ENCODE measurements around the gene PAIP2.

PAIP2 gene

DNA sequence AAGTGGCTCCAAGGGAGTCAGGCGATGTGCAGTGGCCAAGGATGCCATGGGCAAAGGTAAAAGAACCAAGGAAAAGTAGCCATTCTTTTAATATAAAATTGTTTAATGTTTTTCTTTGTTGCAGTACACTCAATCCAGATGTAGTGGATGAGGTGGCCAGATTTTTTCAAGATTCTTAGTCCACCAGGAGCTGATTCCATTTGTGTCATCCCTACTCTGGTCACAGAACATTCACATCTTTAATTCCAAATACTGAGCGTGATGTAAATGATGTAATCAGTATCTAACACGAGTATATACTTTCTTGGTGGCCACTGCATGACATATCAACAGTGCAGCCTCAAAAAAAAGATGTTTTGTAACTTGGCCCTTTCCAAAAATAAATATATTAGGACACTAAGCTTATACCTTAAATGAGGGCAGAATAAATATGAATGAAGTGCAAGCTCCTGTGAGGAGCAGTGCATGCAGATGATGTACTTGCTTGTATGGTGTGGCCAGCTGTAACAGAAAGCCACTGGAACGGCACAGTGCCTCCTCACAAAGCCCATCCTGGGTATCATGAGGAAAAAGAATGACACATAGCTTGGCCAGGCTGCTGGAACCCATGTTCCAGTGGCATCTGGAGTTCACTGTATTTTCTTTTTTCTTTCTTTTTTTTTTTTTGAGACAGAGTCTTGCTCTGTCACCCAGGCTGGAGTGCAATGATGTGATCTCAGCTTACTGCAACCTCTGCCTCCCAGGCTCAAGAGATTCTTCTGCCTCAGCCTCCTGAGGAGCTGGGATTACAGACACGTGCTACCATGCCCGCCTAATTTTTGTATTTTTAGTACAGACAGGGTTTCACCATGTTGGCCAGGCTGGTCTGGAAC is 68.7 kb downstream of the PAIP2 start:
- Mint-ChIP-seq H3K9me3 (no peaks in the 10 kb centered on the region), H3K36me3 (ENCODE audit: low read depth) (peaks cover 19% of the 10 kb centered on the region), H3K27me3 (ENCODE audit: low read depth) (no peaks in the 10 kb centered on the region), H3K4me3 (no peak overlapping the region), H3K4me1 (peaks cover 47% of the 10 kb centered on the region), H3K27ac (no peak overlapping the region)
- TF ChIP-seq, protein P1, sequence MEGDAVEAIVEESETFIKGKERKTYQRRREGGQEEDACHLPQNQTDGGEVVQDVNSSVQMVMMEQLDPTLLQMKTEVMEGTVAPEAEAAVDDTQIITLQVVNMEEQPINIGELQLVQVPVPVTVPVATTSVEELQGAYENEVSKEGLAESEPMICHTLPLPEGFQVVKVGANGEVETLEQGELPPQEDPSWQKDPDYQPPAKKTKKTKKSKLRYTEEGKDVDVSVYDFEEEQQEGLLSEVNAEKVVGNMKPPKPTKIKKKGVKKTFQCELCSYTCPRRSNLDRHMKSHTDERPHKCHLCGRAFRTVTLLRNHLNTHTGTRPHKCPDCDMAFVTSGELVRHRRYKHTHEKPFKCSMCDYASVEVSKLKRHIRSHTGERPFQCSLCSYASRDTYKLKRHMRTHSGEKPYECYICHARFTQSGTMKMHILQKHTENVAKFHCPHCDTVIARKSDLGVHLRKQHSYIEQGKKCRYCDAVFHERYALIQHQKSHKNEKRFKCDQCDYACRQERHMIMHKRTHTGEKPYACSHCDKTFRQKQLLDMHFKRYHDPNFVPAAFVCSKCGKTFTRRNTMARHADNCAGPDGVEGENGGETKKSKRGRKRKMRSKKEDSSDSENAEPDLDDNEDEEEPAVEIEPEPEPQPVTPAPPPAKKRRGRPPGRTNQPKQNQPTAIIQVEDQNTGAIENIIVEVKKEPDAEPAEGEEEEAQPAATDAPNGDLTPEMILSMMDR (IDR thresholded peaks at IDR 0.05; ENCODE audit: unreplicated experiment in 3 of 3): no peak

DNA sequence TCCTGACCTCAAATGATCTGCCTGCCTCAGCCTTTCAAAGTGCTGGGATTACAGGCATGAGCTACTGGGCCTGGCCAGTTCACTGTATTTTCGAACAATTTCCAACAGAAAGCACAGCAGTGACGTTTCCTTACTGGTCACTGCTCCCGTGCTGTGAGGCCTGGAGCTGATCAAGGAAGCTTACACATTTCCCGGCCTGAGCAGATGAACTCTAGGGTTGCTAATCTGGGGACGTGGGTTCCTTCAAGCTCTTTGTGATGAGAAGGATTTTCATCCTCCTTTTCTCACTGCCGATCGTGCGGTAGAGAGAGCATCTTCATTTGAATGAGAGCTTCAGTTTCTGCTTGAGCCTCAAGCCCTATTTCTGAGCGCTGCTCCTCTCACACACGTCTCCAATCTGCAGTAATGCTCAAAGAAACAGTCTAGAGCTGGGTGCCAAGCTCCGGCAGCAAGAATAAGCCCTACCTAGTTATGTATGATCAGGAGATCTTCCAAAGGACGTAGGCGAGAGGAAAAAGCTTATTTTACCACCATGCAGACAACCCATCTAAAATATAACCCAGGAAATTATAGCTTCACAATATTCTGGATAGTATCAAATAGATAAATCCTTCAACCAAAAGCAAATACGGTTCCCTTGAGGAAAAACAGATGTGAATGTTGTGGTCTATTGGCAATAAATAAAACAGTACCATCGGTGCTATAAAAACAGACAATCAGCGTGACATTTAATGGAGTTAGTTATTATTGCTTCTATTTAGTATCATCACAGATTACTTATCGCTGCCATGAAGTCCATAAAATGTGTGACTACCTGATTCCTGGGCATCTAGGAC is 69.6 kb downstream of the PAIP2 start:
- H3K4me3 Mint-ChIP-seq: no peak overlapping the region
- TF ChIP-seq, protein P1 (IDR thresholded peaks at IDR 0.05; ENCODE audit: unreplicated experiment in 3 of 3): no peak
- peaks cover 19% of the 10 kb centered on the region for H3K36me3 Mint-ChIP-seq (ENCODE audit: low read depth)
- H3K4me1 Mint-ChIP-seq: peaks cover 54% of the 10 kb centered on the region
- no peaks in the 10 kb centered on the region for H3K9me3 Mint-ChIP-seq
- peak overlapping the region in 1 of 3 experiments; percentile 18 for H3K27ac Mint-ChIP-seq
- H3K27me3 Mint-ChIP-seq (ENCODE audit: low read depth): no peaks in the 10 kb centered on the region

DNA sequence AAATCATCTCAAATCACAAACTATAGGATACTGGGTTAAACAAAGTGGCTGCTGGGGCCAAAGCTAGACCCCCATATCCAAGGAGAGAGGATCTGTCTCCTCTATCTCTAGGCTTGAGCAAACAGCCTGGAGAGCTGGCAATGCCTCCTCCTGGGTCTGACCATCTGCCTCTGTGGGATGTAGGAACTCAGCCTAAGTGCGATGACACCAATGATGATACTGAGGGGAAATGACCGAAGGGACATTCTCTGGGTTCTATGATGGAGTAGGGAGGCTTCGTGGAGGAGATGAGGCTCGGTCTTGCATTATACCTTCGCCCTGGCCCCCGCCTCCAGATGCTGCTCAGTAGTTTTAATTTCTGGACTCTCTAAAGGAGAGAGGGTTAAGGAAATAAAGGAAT is 71.5 kb downstream of the PAIP2 start:
- no peaks in the 10 kb centered on the region for H3K27me3 Mint-ChIP-seq (ENCODE audit: low read depth)
- no peak overlapping the region for H3K4me3 Mint-ChIP-seq
- peak overlapping the region in 1 of 3 experiments; percentile 77 for H3K27ac Mint-ChIP-seq
- H3K36me3 Mint-ChIP-seq (ENCODE audit: low read depth): peaks cover 23% of the 10 kb centered on the region
- no peaks in the 10 kb centered on the region for H3K9me3 Mint-ChIP-seq
- peaks cover 53% of the 10 kb centered on the region for H3K4me1 Mint-ChIP-seq
- TF ChIP-seq, protein P1 (IDR thresholded peaks at IDR 0.05; ENCODE audit: unreplicated experiment in 3 of 3): no peak

DNA sequence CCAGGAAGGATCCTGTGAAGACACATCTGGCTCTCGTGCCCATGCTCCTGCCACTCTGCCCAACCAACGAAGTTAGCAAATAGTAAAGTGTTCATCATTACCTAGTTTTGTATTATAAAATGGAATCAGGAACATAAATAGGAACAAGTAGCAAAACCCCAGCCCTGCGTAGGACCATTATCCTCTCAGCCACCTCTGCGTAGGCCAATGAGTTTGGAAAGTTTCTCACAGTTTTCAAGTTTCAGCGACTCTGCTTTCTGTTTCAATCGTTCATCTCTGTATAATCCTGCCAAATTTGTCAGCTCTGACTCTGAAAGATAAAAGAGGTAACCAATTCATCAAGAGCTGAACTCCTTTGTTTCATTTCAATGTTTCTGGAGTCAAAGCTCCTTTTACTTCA is 72.3 kb downstream of the PAIP2 start:
- H3K4me3 Mint-ChIP-seq: no peak overlapping the region
- H3K36me3 Mint-ChIP-seq (ENCODE audit: low read depth): peaks cover 31% of the 10 kb centered on the region
- no peaks in the 10 kb centered on the region for H3K9me3 Mint-ChIP-seq
- no peaks in the 10 kb centered on the region for H3K27me3 Mint-ChIP-seq (ENCODE audit: low read depth)
- TF ChIP-seq, protein P1 (IDR thresholded peaks at IDR 0.05; ENCODE audit: unreplicated experiment in 3 of 3): no peak
- H3K27ac Mint-ChIP-seq: peak overlapping the region; percentile 19 to 77 (median 67)
- H3K4me1 Mint-ChIP-seq: peaks cover 61% of the 10 kb centered on the region

DNA sequence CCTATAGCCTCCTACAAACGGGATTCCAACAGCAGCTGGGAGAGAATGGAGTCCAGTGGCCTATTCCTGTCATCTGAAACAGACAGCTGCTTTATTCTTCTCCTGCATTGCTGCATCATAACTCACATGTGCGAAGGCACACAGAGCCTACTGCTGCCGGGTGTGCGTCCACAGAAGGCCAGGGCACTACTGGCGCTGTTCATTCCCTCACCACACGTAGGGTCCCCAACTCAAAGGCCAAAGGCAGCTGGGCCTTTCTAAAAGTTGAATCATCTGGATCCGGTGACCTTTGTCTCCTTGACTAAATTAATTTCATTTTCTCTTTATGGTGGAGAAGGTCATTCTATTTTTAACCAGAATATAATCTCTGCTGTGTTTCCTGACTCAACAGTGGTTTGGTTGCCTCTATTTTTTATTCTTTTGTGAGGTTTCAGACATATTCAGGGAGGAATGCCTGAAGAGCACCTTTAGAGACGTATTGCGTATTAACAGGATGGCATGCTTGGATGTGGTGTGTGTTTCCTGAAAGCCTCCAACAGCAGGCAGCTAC is 73.0 kb downstream of the PAIP2 start:
- Mint-ChIP-seq H3K27ac (peak overlapping the region; percentile 67 to 86 (median 77)), H3K4me3 (peak overlapping the region in 1 of 3 experiments; percentile 3), H3K36me3 (ENCODE audit: low read depth) (peaks cover 36% of the 10 kb centered on the region), H3K27me3 (ENCODE audit: low read depth) (no peaks in the 10 kb centered on the region), H3K9me3 (no peaks in the 10 kb centered on the region), H3K4me1 (peaks cover 65% of the 10 kb centered on the region)
- TF ChIP-seq, protein P1 (IDR thresholded peaks at IDR 0.05; ENCODE audit: unreplicated experiment in 3 of 3): no peak
